HL-60 (cell line): ENCODE measurements around the gene KRTAP9-9.
"Not testable (repeated sequence)": the region's sequence is repeated elsewhere in the genome, so short reads cannot be mapped to it uniquely, and the experiment has no call there.

Source experiments
- CTCF ChIP-seq: IDR thresholded peaks from one replicate; pipeline ENCODE4 v1.5.1; 2011; ENCODE audit warnings: low read length, control low read depth, inconsistent platforms; ENCODE audit not compliant: insufficient read depth
- GABPA ChIP-seq: IDR thresholded peaks from 2 replicates; pipeline ENCODE4 v1.6.1; 2012; ENCODE audit warnings: low read depth
- POLR2AphosphoS5 ChIP-seq: IDR thresholded peaks from 2 replicates; pipeline ENCODE4 v1.6.1; 2012; ENCODE audit warnings: low read depth

GRCh38 chr17:41249637-41250240 lies 5.4 kb upstream of the KRTAP9-9 start, which contains the start of gene KRTAP9-4:
- not testable (repeated sequence) for TF ChIP-seq CTCF, POLR2AphosphoS5, GABPA
